Panc1 (cell line): ENCODE results near the gene FFAR1.

ENCODE experiments used
- POLR2AphosphoS5 ChIP-seq: IDR thresholded peaks from 2 replicates; pipeline ENCODE4 v1.6.1; 2012; ENCODE audit warnings: mild to moderate bottlenecking, low read depth, low read length, moderate library complexity
- TF ChIP-seq, protein P1 (sequence below): fragments of 450-650 bp; IDR thresholded peaks from 2 replicates; pipeline ENCODE4 v1.5.1; 2017; ENCODE audit warnings: mild to moderate bottlenecking
- TF ChIP-seq, protein P2 (sequence below), 2 experiments: IDR thresholded peaks; 2 replicates each; pipeline ENCODE4 v1.6.1; 2011 to 2012; ENCODE audit warnings: low read depth in 2 of 2, control low read depth in 1 of 2, low read length in 1 of 2, mild to moderate bottlenecking in 1 of 2, moderate library complexity in 1 of 2; ENCODE audit not compliant: insufficient read depth in 1 of 2

DNA sequence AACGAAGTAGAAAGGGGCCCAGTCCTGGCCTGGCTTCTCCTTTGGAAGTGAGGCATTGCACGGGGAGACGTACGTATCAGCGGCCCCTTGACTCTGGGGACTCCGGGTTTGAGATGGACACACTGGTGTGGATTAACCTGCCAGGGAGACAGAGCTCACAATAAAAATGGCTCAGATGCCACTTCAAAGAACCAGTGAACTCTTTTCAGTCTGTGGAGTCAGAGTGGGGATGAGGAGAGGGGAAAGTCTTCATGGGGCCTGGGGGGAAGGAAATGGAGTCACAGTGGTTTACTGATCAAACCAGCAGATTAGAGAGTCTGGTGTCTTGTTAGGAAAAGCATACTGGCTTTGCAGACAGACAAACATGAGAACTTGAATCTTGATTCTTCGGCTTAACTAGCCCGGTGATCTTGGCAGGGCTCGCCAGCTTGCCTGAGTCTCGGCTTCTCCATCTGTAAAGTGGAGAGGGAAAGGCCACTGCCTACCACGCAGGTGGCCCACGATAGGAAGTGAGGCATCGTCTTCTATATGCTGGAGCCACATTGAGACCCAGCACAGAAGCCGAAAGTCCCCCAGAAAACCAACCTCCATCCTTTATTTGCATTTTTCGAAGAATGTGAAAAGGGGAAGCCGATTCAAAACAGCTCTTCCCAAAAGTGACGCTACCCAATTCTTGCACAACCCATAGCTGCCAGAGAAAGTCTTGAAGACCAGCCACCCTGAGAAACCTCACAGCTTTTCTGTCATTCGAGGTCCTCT lies at the start of gene FFAR1:
- no peak for TF ChIP-seq POLR2AphosphoS5
- TF ChIP-seq, protein P1, sequence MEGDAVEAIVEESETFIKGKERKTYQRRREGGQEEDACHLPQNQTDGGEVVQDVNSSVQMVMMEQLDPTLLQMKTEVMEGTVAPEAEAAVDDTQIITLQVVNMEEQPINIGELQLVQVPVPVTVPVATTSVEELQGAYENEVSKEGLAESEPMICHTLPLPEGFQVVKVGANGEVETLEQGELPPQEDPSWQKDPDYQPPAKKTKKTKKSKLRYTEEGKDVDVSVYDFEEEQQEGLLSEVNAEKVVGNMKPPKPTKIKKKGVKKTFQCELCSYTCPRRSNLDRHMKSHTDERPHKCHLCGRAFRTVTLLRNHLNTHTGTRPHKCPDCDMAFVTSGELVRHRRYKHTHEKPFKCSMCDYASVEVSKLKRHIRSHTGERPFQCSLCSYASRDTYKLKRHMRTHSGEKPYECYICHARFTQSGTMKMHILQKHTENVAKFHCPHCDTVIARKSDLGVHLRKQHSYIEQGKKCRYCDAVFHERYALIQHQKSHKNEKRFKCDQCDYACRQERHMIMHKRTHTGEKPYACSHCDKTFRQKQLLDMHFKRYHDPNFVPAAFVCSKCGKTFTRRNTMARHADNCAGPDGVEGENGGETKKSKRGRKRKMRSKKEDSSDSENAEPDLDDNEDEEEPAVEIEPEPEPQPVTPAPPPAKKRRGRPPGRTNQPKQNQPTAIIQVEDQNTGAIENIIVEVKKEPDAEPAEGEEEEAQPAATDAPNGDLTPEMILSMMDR, result no peak
- TF ChIP-seq, protein P2, sequence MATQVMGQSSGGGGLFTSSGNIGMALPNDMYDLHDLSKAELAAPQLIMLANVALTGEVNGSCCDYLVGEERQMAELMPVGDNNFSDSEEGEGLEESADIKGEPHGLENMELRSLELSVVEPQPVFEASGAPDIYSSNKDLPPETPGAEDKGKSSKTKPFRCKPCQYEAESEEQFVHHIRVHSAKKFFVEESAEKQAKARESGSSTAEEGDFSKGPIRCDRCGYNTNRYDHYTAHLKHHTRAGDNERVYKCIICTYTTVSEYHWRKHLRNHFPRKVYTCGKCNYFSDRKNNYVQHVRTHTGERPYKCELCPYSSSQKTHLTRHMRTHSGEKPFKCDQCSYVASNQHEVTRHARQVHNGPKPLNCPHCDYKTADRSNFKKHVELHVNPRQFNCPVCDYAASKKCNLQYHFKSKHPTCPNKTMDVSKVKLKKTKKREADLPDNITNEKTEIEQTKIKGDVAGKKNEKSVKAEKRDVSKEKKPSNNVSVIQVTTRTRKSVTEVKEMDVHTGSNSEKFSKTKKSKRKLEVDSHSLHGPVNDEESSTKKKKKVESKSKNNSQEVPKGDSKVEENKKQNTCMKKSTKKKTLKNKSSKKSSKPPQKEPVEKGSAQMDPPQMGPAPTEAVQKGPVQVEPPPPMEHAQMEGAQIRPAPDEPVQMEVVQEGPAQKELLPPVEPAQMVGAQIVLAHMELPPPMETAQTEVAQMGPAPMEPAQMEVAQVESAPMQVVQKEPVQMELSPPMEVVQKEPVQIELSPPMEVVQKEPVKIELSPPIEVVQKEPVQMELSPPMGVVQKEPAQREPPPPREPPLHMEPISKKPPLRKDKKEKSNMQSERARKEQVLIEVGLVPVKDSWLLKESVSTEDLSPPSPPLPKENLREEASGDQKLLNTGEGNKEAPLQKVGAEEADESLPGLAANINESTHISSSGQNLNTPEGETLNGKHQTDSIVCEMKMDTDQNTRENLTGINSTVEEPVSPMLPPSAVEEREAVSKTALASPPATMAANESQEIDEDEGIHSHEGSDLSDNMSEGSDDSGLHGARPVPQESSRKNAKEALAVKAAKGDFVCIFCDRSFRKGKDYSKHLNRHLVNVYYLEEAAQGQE (IDR thresholded peaks at IDR 0.05; ENCODE audit: insufficient read depth in 1 of 2, low read depth in 2 of 2, low read length in 1 of 2), result no peak
